CD4-positive, alpha-beta T cell (primary cell): ENCODE measurements around the gene MEX3C. TPM values are rescaled to one million over a fixed set of nuclear protein-coding genes. Genes with fewer than 3 reads are reported as not detected.

Experiments used
- ATAC-seq: fragments of 200-7000 bp; cut with Tn5 transposase; one replicate; pipeline ENCODE4 v1.10.0; 2022; ENCODE audit warnings: mild to moderate bottlenecking; ENCODE audit not compliant: poor library complexity
- CTCF ChIA-PET: fragments of 350-600 bp; sonication (Branson Sonifier 250); formaldehyde crosslinking; loops from one replicate; lab custom pipeline; 2021; ENCODE audit warnings: antibody characterized with exemption, inconsistent platforms; lab: Charles Lee
- POLR2A ChIA-PET: fragments of 350-600 bp; sonication (Branson Sonifier 250); formaldehyde crosslinking; loops from one replicate; lab custom pipeline; 2021; ENCODE audit warnings: antibody characterized with exemption, inconsistent platforms; lab: Charles Lee
- DNase-seq, 14 experiments: peaks; one replicate each; pipeline ENCODE4 v3.0.0-alpha.2; 2013 to 2020; ENCODE audit warnings: mixed read lengths in 2 of 14
- H3K27ac ChIP-seq, 2 donors: one replicate each; pipeline versions ENCODE4 v1.5.1 to v1.7.0; 2013; ENCODE audit warnings: low read length in 2 of 2, low read depth in 1 of 2, mild to moderate bottlenecking in 1 of 2
- H3K27me3 ChIP-seq, 2 experiments: 1 replicate in 1 of 2; 2 replicates in 1 of 2; pipeline versions ENCODE4 v1.6.1 to v1.7.0; 2013; ENCODE audit warnings: low read length in 2 of 2, control low read depth in 1 of 2, mild to moderate bottlenecking in 1 of 2, moderate library complexity in 1 of 2; ENCODE audit not compliant: insufficient read depth in 2 of 2, control insufficient read depth in 1 of 2
- H3K36me3 ChIP-seq: one replicate; pipeline ENCODE4 v1.6.1; 2013; ENCODE audit warnings: low read length, control low read depth; ENCODE audit not compliant: insufficient read depth
- H3K4me1 ChIP-seq: one replicate; pipeline ENCODE4 v1.6.1; 2013; ENCODE audit warnings: low read length, control low read depth; ENCODE audit not compliant: insufficient read depth
- H3K4me3 ChIP-seq: one replicate; pipeline ENCODE4 v1.5.1; 2013; ENCODE audit warnings: mild to moderate bottlenecking, low read length, moderate library complexity
- H3K9me3 ChIP-seq, 2 experiments: 1 replicate in 1 of 2; 2 replicates in 1 of 2; pipeline versions ENCODE4 v1.6.1 to v1.7.0; 2013; ENCODE audit warnings: low read length in 2 of 2, mild to moderate bottlenecking in 2 of 2, control low read depth in 1 of 2, moderate library complexity in 1 of 2; ENCODE audit not compliant: control insufficient read depth in 1 of 2, insufficient read depth in 1 of 2
- H3K27ac Mint-ChIP-seq: one replicate; pipeline ENCODE4 v1.8.0; 2020; ENCODE audit warnings: mixed read lengths
- H3K27me3 Mint-ChIP-seq: one replicate; pipeline ENCODE4 v1.8.0; 2021; ENCODE audit warnings: mixed read lengths
- H3K36me3 Mint-ChIP-seq: one replicate; pipeline ENCODE4 v1.8.0; 2021; ENCODE audit warnings: low read depth, mixed read lengths
- H3K4me1 Mint-ChIP-seq: one replicate; pipeline ENCODE4 v1.8.0; 2021; ENCODE audit warnings: low read depth, mixed read lengths
- H3K4me3 Mint-ChIP-seq: one replicate; pipeline ENCODE4 v1.8.0; 2020; ENCODE audit warnings: mild to moderate bottlenecking, mixed read lengths
- H3K9me3 Mint-ChIP-seq: one replicate; pipeline ENCODE4 v1.8.0; 2020; ENCODE audit warnings: mixed read lengths
- intact Hi-C, 2 experiments: fragments of 100-400 bp; cut with DNase I in 1 of 2; cut with micrococcal nuclease in 1 of 2; formaldehyde crosslinking; loops; one replicate each; pipeline versions ENCODE4 v1.15.1 to v1.9.0; 2023 to 2025; cut with DNase I, micrococcal nuclease
- total RNA-seq, 174 experiments: library from RNA in 2 of 174; stranded (reverse) in 2 of 174; gene quantifications; one replicate each; pipeline ENCODE4 v1.2.3 and lab custom pipeline; 2021 to 2026
- TF ChIP-seq, protein P1 (sequence below): fragments of 200-600 bp; IDR thresholded peaks from one replicate; pipeline ENCODE4 v1.8.0; 2022; ENCODE audit warnings: antibody characterized with exemption, mild to moderate bottlenecking

Gene MEX3C
- total RNA-seq, 2 experiments from 2014 or later, result 70.8 to 76.1 TPM

DNA sequence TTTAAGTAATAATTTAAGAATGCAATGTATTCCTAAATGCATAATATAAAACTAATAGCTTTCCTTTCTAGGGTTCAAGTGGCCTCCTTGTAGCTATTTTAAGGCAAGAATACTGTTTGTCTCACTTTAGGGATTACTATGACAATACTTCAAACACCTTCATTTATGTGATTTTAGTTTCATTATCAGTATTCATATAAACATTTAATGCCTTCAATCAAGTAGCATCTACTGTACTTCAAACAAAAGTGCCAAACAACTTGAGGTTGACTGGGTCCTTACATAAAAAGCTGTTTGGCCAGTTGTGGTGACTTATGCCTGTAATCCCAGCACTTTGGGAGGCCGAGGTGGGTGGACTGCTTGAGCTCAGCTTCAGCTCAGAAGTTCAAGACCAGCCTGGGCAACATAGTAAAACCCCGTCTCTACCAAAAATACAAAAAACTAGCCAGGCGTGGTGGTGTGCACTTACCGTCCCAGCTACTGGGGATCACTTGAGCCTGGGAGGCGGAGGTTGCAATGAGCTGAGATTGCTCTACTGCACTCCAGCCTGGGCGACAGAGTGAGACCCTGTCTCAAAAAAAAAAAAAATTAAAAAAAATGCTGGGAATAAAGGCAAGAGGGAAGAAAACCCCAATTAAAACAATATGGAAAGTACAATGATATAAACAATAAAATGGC is 9.3 kb downstream of the MEX3C start:
- Mint-ChIP-seq H3K27me3 (no peaks in the 10 kb centered on the region), H3K4me1 (peaks cover 79% of the 10 kb centered on the region), H3K36me3 (peaks cover 36% of the 10 kb centered on the region), H3K27ac (peak overlapping the region; percentile 69), H3K4me3 (peak overlapping the region; percentile 45), H3K9me3 (no peaks in the 10 kb centered on the region)
- ChIA-PET POLR2A (interaction anchor here (4.9 kb wide), 1 partner anchor 9 kb away, joined by 34 read pairs; the partner anchor contains the start of gene MEX3C), CTCF (interaction anchor here (0.9 kb wide), 1 partner anchor 36 kb away, joined by 3 read pairs; no protein-coding TSS in a partner anchor)
- H3K9me3 ChIP-seq, result no peaks in the 10 kb centered on the region
- H3K36me3 ChIP-seq, result peaks cover 10% of the 10 kb centered on the region
- ATAC-seq, result no peak
- peak in 1 of 14 experiments; percentile 32 for DNase-seq
- H3K27ac ChIP-seq, result no peak overlapping the region
- no peak overlapping the region for H3K4me3 ChIP-seq
- TF ChIP-seq, protein P1, sequence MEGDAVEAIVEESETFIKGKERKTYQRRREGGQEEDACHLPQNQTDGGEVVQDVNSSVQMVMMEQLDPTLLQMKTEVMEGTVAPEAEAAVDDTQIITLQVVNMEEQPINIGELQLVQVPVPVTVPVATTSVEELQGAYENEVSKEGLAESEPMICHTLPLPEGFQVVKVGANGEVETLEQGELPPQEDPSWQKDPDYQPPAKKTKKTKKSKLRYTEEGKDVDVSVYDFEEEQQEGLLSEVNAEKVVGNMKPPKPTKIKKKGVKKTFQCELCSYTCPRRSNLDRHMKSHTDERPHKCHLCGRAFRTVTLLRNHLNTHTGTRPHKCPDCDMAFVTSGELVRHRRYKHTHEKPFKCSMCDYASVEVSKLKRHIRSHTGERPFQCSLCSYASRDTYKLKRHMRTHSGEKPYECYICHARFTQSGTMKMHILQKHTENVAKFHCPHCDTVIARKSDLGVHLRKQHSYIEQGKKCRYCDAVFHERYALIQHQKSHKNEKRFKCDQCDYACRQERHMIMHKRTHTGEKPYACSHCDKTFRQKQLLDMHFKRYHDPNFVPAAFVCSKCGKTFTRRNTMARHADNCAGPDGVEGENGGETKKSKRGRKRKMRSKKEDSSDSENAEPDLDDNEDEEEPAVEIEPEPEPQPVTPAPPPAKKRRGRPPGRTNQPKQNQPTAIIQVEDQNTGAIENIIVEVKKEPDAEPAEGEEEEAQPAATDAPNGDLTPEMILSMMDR, result no peak
- H3K4me1 ChIP-seq, result peaks cover 21% of the 10 kb centered on the region
- intact Hi-C loops, result no loop called here
- no peaks in the 10 kb centered on the region for H3K27me3 ChIP-seq

DNA sequence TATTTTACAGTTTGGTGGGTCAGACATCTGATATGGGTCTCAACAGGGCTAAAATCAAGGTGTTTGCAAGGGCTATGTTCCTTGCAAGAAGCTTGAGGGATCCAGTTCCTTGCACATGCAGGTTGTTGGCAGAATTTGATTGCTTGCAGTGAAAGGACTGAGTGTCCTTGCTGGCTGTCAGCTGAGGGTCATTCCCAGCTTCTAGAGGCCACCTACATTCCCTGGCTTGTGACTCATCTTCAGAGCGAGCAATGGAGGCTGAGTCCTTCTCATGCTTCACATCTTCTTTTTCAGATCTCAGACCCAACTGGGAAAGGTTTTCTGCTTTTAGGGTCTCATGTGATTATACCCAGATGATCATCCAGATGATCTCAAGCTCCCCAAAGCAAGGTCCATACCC is 12.4 kb downstream of the MEX3C start:
- Histone ChIP-seq H3K27me3 (no peaks in the 10 kb centered on the region), H3K27ac (no peak overlapping the region), H3K9me3 (no peaks in the 10 kb centered on the region), H3K4me1 (peaks cover 15% of the 10 kb centered on the region), H3K36me3 (peaks cover 10% of the 10 kb centered on the region), H3K4me3 (no peak overlapping the region)
- ATAC-seq (no peak), DNase-seq (no peak)
- H3K9me3 Mint-ChIP-seq, result no peaks in the 10 kb centered on the region
- no peak overlapping the region for H3K4me3 Mint-ChIP-seq
- no peak overlapping the region for H3K27ac Mint-ChIP-seq
- TF ChIP-seq, protein P1, result no peak
- no peaks in the 10 kb centered on the region for H3K27me3 Mint-ChIP-seq
- CTCF ChIA-PET, result interaction anchor here (1.0 to 1.4 kb wide), 2 partner anchors 11 to 33 kb away, joined by 4 read pairs; no protein-coding TSS in a partner anchor
- POLR2A ChIA-PET, result interaction anchor here (4.9 kb wide), 1 partner anchor 12 kb away, joined by 34 read pairs; the partner anchor contains the start of gene MEX3C
- H3K4me1 Mint-ChIP-seq, result peaks cover 79% of the 10 kb centered on the region
- intact Hi-C loops, result no loop called here
- peaks cover 49% of the 10 kb centered on the region for H3K36me3 Mint-ChIP-seq

DNA sequence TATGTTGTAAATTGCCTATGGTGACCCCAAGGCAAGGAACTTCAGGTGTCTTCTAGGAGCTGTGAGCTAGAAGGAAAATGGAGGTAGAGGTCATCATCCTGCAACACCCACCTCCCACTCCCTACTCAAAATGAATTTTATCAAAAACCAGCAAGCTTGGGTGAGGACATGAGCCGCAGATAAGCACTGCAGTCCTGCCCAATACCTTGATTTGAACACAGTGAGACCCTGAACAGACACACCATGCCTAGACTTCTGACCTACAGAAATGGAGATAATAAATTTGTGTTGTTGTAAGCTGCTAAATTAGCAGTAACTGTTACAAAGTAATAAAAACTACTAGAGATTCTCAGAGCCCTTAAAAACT is 13.4 kb downstream of the MEX3C start:
- POLR2A ChIA-PET, result interaction anchor here (2.1 to 4.9 kb wide), 2 partner anchors 13 to 154 kb away, joined by 9 to 34 read pairs; partner anchors contain the start of genes MEX3C and SMAD4
- H3K36me3 Mint-ChIP-seq, result peaks cover 51% of the 10 kb centered on the region
- no peak for ATAC-seq
- Histone ChIP-seq H3K36me3 (peaks cover 12% of the 10 kb centered on the region), H3K4me3 (no peak overlapping the region), H3K9me3 (no peaks in the 10 kb centered on the region), H3K4me1 (peaks cover 13% of the 10 kb centered on the region), H3K27me3 (no peaks in the 10 kb centered on the region), H3K27ac (no peak overlapping the region)
- CTCF ChIA-PET, result interaction anchor here (1.0 kb wide), 1 partner anchor 11 kb away, joined by 3 read pairs; no protein-coding TSS in a partner anchor
- no peaks in the 10 kb centered on the region for H3K9me3 Mint-ChIP-seq
- TF ChIP-seq, protein P1, result no peak
- peaks cover 80% of the 10 kb centered on the region for H3K4me1 Mint-ChIP-seq
- no peak overlapping the region for H3K4me3 Mint-ChIP-seq
- no peaks in the 10 kb centered on the region for H3K27me3 Mint-ChIP-seq
- no peak overlapping the region for H3K27ac Mint-ChIP-seq
- intact Hi-C loops, result no loop called here
- DNase-seq, result no peak
